Esophagus muscularis mucosa (tissue), 4 donors: Measurements from ENCODE around the gene PILRB. TPM values are rescaled to one million over a fixed set of nuclear protein-coding genes. Genes with fewer than 3 reads are reported as not detected.

Experiments
- DNase-seq: peaks from one replicate; pipeline ENCODE4 v3.0.0-alpha.2; 2017; ENCODE audit errors: extremely low spot score
- H3K27ac ChIP-seq, 4 donors: fragments of 200-600 bp; sonication (generic); replicated peaks in 1 of 4; 1 replicate in 3 of 4; 2 replicates in 1 of 4; pipeline ENCODE4 v1.5.1; 2016 to 2019; ENCODE audit warnings: mild to moderate bottlenecking in 1 of 4
- H3K27me3 ChIP-seq, 4 donors: fragments of 200-600 bp; sonication (generic); one replicate each; pipeline versions ENCODE4 v1.5.1 to v1.6.0; 2016 to 2019
- H3K36me3 ChIP-seq, 4 donors: fragments of 200-600 bp; sonication (generic); one replicate each; pipeline ENCODE4 v1.5.1; 2016 to 2019
- H3K4me1 ChIP-seq, 4 donors: fragments of 200-600 bp; sonication (generic); one replicate each; pipeline ENCODE4 v1.5.1; 2016 to 2019
- H3K4me3 ChIP-seq, 4 donors: fragments of 200-600 bp; sonication (generic); 1 replicate in 2 of 4; 2 replicates in 2 of 4; pipeline ENCODE4 v1.5.1; 2016 to 2019; ENCODE audit warnings: mild to moderate bottlenecking in 4 of 4, moderate library complexity in 1 of 4
- H3K9me3 ChIP-seq, 4 donors: fragments of 200-600 bp; sonication (generic); 1 replicate in 3 of 4; 2 replicates in 1 of 4; pipeline ENCODE4 v1.5.1; 2016 to 2019
- CTCF ChIP-seq, 3 experiments: fragments of 200-600 bp in 2 of 3; fragments of 450-650 bp in 1 of 3; sonication (generic) in 2 of 3; IDR thresholded peaks; one replicate each; pipeline ENCODE4 v1.5.1; 2017 to 2019; ENCODE audit warnings: antibody characterized with exemption in 3 of 3, mild to moderate bottlenecking in 2 of 3, moderate library complexity in 1 of 3
- EP300 ChIP-seq: sonication (generic); formaldehyde crosslinking; IDR thresholded peaks from one replicate; pipeline ENCODE4 v1.6.1; 2017; ENCODE audit warnings: antibody characterized with exemption
- POLR2A ChIP-seq: fragments of 450-650 bp; IDR thresholded peaks from one replicate; pipeline ENCODE4 v1.6.1; 2017; ENCODE audit warnings: antibody characterized with exemption, moderate library complexity, mild to moderate bottlenecking, low read depth
- POLR2AphosphoS5 ChIP-seq, 2 donors: sonication (generic); formaldehyde crosslinking; IDR thresholded peaks; one replicate each; pipeline ENCODE4 v1.6.1; 2017; ENCODE audit warnings: antibody characterized with exemption in 2 of 2
- WGBS: methylation state at CpG from one replicate; pipeline ENCODE4 v1.1.5; 2018; 5-methylcytosine and 5-hydroxymethylcytosine counted together
- intact Hi-C: fragments of 100-400 bp; cut with DNase I; formaldehyde crosslinking; loops from one replicate; pipeline ENCODE4 v1.15.1; 2023
- total RNA-seq, 4 donors: library from RNA; depleted of rRNA; stranded (reverse); fragments of >200 nt; gene quantifications; one replicate each; pipeline versions ENCODE4 v1.1.0 to v1.2.1, GENCODE V29; 2016

The PILRB gene
- total RNA-seq, 4 donors from 2014 or later = 13.5 to 33.6 (median 20.7) TPM

- Histone ChIP-seq H3K27ac (no peak overlapping the region), H3K36me3 (peaks cover 73 to 99% (median 98%) of the 10 kb centered on the region in 4 donors), H3K9me3 (no peaks in the 10 kb centered on the region), H3K4me3 (no peak overlapping the region), H3K27me3 (no peaks in the 10 kb centered on the region), H3K4me1 (no peaks in the 10 kb centered on the region)
- 92% methylated on average over 6 of the region's 6 CpGs for WGBS
- TF ChIP-seq POLR2AphosphoS5 (IDR thresholded peaks at IDR 0.05) (no peak), EP300 (no peak), POLR2A (no peak), CTCF (IDR thresholded peaks at IDR 0.05) (no peak)
- intact Hi-C loops = no loop called here
- no peak for DNase-seq
Observed at GRCh38 chr7:100353685-100354330, 4.1 kb upstream of the PILRB start.

- 100% methylated on average over 1 of the region's 8 CpGs for WGBS
Observed at GRCh38 chr7:100356416-100357068, 1.4 kb upstream of the PILRB start.

DNA sequence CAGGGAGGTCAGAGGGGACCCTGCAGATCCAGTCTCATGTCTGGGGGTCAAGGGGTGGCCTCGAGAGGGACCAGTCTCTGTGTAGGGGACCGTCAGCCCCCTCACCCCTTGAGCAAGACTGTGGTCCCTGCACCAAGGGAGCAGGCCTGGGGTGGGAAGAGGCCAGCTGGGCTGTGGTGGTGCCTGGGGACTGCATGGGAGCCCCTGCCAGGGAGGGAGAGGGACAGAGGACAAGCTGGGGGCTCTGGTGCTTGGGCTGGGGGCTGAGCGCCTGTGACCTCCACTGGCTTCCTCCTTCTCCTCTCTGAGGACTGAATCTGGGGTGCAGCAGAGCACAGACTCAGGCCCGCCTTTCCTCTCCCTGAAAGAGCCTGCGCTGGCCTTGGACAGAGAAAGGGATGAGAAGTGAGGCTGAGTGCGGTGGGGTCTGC lies 771 bp upstream of the PILRB start:
- TF ChIP-seq POLR2AphosphoS5 (IDR thresholded peaks at IDR 0.05) = no peak
- no peak for TF ChIP-seq CTCF (IDR thresholded peaks at IDR 0.05)
- TF ChIP-seq POLR2A = no peak
- TF ChIP-seq EP300 = no peak
- H3K4me3 ChIP-seq = no peak overlapping the region
- no peaks in the 10 kb centered on the region for H3K9me3 ChIP-seq
- intact Hi-C loops = loop anchor here (5.0 kb wide), 1 partner anchor 50 kb away; no protein-coding TSS in a partner anchor
- peaks cover 90 to 100% (median 100%) of the 10 kb centered on the region in 4 donors for H3K36me3 ChIP-seq
- no peaks in the 10 kb centered on the region for H3K27me3 ChIP-seq
- 96% methylated on average over 4 of the region's 6 CpGs for WGBS
- no peak for DNase-seq
- H3K4me1 ChIP-seq = no peaks in the 10 kb centered on the region
- no peak overlapping the region for H3K27ac ChIP-seq

More at GRCh38 chr7:100356416-100357068, 1.4 kb upstream of the PILRB start:
- H3K27me3 ChIP-seq = no peaks in the 10 kb centered on the region
- H3K4me1 ChIP-seq = no peaks in the 10 kb centered on the region
- intact Hi-C loops = loop anchor here (5.0 kb wide), 1 partner anchor 51 kb away; no protein-coding TSS in a partner anchor
- no peak for DNase-seq
- no peaks in the 10 kb centered on the region for H3K9me3 ChIP-seq
- H3K4me3 ChIP-seq = no peak overlapping the region
- peaks cover 85 to 100% (median 99%) of the 10 kb centered on the region in 4 donors for H3K36me3 ChIP-seq
- no peak for TF ChIP-seq EP300
- TF ChIP-seq POLR2AphosphoS5 (IDR thresholded peaks at IDR 0.05) = no peak
- no peak for TF ChIP-seq POLR2A
- no peak for TF ChIP-seq CTCF (IDR thresholded peaks at IDR 0.05)
- H3K27ac ChIP-seq = no peak overlapping the region

DNA sequence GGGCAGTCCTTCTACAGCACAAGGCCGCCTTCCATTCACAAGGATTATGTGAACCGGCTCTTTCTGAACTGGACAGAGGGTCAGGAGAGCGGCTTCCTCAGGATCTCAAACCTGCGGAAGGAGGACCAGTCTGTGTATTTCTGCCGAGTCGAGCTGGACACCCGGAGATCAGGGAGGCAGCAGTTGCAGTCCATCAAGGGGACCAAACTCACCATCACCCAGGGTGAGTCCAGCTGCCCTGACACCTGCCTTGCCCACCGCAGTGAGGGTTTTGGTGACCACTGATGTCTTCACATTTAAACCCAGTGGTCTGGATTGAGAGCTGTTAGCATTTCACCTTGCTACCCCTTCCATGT lies 918 bp downstream of the PILRB start:
- no peaks in the 10 kb centered on the region for H3K9me3 ChIP-seq
- TF ChIP-seq POLR2AphosphoS5 (IDR thresholded peaks at IDR 0.05) (no peak), EP300 (no peak), CTCF (IDR thresholded peaks at IDR 0.05) (no peak), POLR2A (no peak)
- WGBS = 94% methylated on average over 6 of the region's 8 CpGs
- H3K4me1 ChIP-seq = no peaks in the 10 kb centered on the region
- intact Hi-C loops = loop anchor here (5.0 kb wide), 1 partner anchor 48 kb away; no protein-coding TSS in a partner anchor
- DNase-seq = no peak
- peaks cover 80 to 100% (median 99%) of the 10 kb centered on the region in 4 donors for H3K36me3 ChIP-seq
- no peak overlapping the region for H3K27ac ChIP-seq
- H3K27me3 ChIP-seq = no peaks in the 10 kb centered on the region
- H3K4me3 ChIP-seq = no peak overlapping the region
